HEK293 (cell line): ENCODE measurements around the gene ADAM19.

Source experiments
- CTCF ChIA-PET: fragments of 350-600 bp; formaldehyde crosslinking; extraction: SDS; loops from one replicate; lab custom pipeline; 2021; ENCODE audit warnings: antibody characterized with exemption; lab: Yijun Ruan, JAX
- POLR2A ChIA-PET: fragments of 300-600 bp; formaldehyde crosslinking; extraction: SDS; loops from one replicate; lab custom pipeline; 2020; ENCODE audit warnings: antibody characterized with exemption, inconsistent platforms; lab: Yijun Ruan, JAX
- H3K27ac ChIP-seq: fragments of 200-500 bp; sonication (Bioruptor generic); 2 replicates; pipeline ENCODE4 v1.5.1; 2014; ENCODE audit warnings: low read depth, low read length, control low read depth, inconsistent platforms; ENCODE audit errors: extremely low read depth
- H3K36me3 ChIP-seq, 2 experiments: fragments of 200-500 bp in 1 of 2; sonication (Bioruptor generic) in 1 of 2; 1 replicate in 1 of 2; 2 replicates in 1 of 2; pipeline ENCODE4 v1.5.1; 2014 to 2017; ENCODE audit warnings: inconsistent platforms in 2 of 2, low read length in 2 of 2; ENCODE audit not compliant: control insufficient read depth in 2 of 2, insufficient read depth in 1 of 2
- H3K4me1 ChIP-seq: fragments of 200-500 bp; sonication (Bioruptor generic); 2 replicates; pipeline ENCODE4 v1.5.1; 2014; ENCODE audit warnings: mild to moderate bottlenecking, low read length, inconsistent platforms; ENCODE audit not compliant: control insufficient read depth, insufficient read depth
- H3K4me3 ChIP-seq: 2 replicates; pipeline ENCODE4 v1.5.1; 2011; ENCODE audit warnings: low read depth, mild to moderate bottlenecking, control low read depth, low read length, moderate library complexity
- H3K9me3 ChIP-seq: fragments of 200-500 bp; sonication (Bioruptor generic); 2 replicates; pipeline ENCODE4 v1.5.1; 2014; ENCODE audit warnings: low read depth, low read length, inconsistent platforms; ENCODE audit not compliant: control insufficient read depth, insufficient read depth
- EGR2 ChIP-seq: fragments of 450-650 bp; formaldehyde crosslinking; IDR thresholded peaks from 2 replicates; pipeline ENCODE4 v1.5.1; 2016; ENCODE audit warnings: low read depth, missing biosample characterization, missing genetic modification characterization
- FEZF1 ChIP-seq: fragments of 450-650 bp; formaldehyde crosslinking; IDR thresholded peaks from 2 replicates; pipeline ENCODE4 v1.5.1; 2016; ENCODE audit warnings: missing biosample characterization, missing genetic modification characterization
- HOXD13 ChIP-seq: sonication (generic); formaldehyde crosslinking; IDR thresholded peaks from 2 replicates; pipeline ENCODE4 v1.8.0; 2022; ENCODE audit warnings: missing genetic modification reagents, borderline replicate concordance
- INSM2 ChIP-seq: fragments of 450-650 bp; formaldehyde crosslinking; IDR thresholded peaks from 2 replicates; pipeline ENCODE4 v1.5.1; 2016; ENCODE audit warnings: missing biosample characterization, missing genetic modification characterization
- KLF7 ChIP-seq: fragments of 450-650 bp; formaldehyde crosslinking; IDR thresholded peaks from 2 replicates; pipeline ENCODE4 v1.5.1; 2016; ENCODE audit warnings: missing biosample characterization, missing genetic modification characterization, borderline replicate concordance
- MYNN ChIP-seq: fragments of 450-650 bp; formaldehyde crosslinking; IDR thresholded peaks from 2 replicates; pipeline ENCODE4 v1.5.1; 2016; ENCODE audit warnings: missing biosample characterization, missing genetic modification characterization, borderline replicate concordance
- ZBTB17 ChIP-seq: fragments of 450-650 bp; formaldehyde crosslinking; IDR thresholded peaks from 2 replicates; pipeline ENCODE4 v1.5.1; 2016; ENCODE audit warnings: missing biosample characterization, missing genetic modification characterization
- ZBTB48 ChIP-seq: fragments of 450-650 bp; formaldehyde crosslinking; IDR thresholded peaks from 2 replicates; pipeline ENCODE4 v1.5.1; 2016; ENCODE audit warnings: missing biosample characterization, missing genetic modification characterization
- ZIC2 ChIP-seq: fragments of 450-650 bp; formaldehyde crosslinking; IDR thresholded peaks from 2 replicates; pipeline ENCODE4 v1.5.1; 2016; ENCODE audit warnings: missing biosample characterization, missing genetic modification characterization
- ZNF175 ChIP-seq: fragments of 450-650 bp; formaldehyde crosslinking; IDR thresholded peaks from 2 replicates; pipeline ENCODE4 v1.5.1; 2016; ENCODE audit warnings: missing biosample characterization, missing genetic modification characterization
- ZNF2 ChIP-seq: fragments of 450-650 bp; formaldehyde crosslinking; IDR thresholded peaks from 2 replicates; pipeline ENCODE4 v1.5.1; 2016; ENCODE audit warnings: missing biosample characterization, missing genetic modification characterization
- ZNF211 ChIP-seq: fragments of 450-650 bp; formaldehyde crosslinking; IDR thresholded peaks from 2 replicates; pipeline ENCODE4 v1.5.1; 2016; ENCODE audit warnings: low read depth, missing biosample characterization, missing genetic modification characterization
- ZNF239 ChIP-seq: fragments of 450-650 bp; formaldehyde crosslinking; IDR thresholded peaks from 2 replicates; pipeline ENCODE4 v1.5.1; 2016; ENCODE audit warnings: missing biosample characterization, missing genetic modification characterization
- ZNF26 ChIP-seq: fragments of 450-650 bp; formaldehyde crosslinking; IDR thresholded peaks from 2 replicates; pipeline ENCODE4 v1.5.1; 2016; ENCODE audit warnings: missing biosample characterization, missing genetic modification characterization
- ZNF324 ChIP-seq: fragments of 450-650 bp; formaldehyde crosslinking; IDR thresholded peaks from 2 replicates; pipeline ENCODE4 v1.5.1; 2016; ENCODE audit warnings: missing biosample characterization, missing genetic modification characterization
- ZNF391 ChIP-seq: fragments of 450-650 bp; formaldehyde crosslinking; IDR thresholded peaks from 2 replicates; pipeline ENCODE4 v1.5.1; 2016; ENCODE audit warnings: low read depth, missing biosample characterization, missing genetic modification characterization, borderline replicate concordance
- ZNF488 ChIP-seq: fragments of 450-650 bp; formaldehyde crosslinking; IDR thresholded peaks from 2 replicates; pipeline ENCODE4 v1.5.1; 2016; ENCODE audit warnings: missing biosample characterization, missing genetic modification characterization
- ZNF792 ChIP-seq: fragments of 450-650 bp; formaldehyde crosslinking; IDR thresholded peaks from 2 replicates; pipeline ENCODE4 v1.5.1; 2016; ENCODE audit warnings: missing biosample characterization, missing genetic modification characterization
- ZNF830 ChIP-seq: fragments of 450-650 bp; IDR thresholded peaks from 2 replicates; pipeline ENCODE4 v1.5.0; 2018; ENCODE audit warnings: missing biosample characterization, missing genetic modification characterization, low read depth, mild to moderate bottlenecking, moderate library complexity
- ZSCAN18 ChIP-seq: fragments of 450-650 bp; formaldehyde crosslinking; IDR thresholded peaks from 2 replicates; pipeline ENCODE4 v1.5.1; 2016; ENCODE audit warnings: missing biosample characterization, missing genetic modification characterization
- TF ChIP-seq, protein P1 (sequence below): fragments of 450-650 bp; formaldehyde crosslinking; IDR thresholded peaks from 2 replicates; pipeline ENCODE4 v1.5.1; 2016; ENCODE audit warnings: missing biosample characterization, missing genetic modification characterization
- TF ChIP-seq, protein P2 (sequence below): fragments of 450-650 bp; formaldehyde crosslinking; IDR thresholded peaks from 2 replicates; pipeline ENCODE4 v1.5.1; 2016; ENCODE audit warnings: missing biosample characterization, missing genetic modification characterization
- TF ChIP-seq, protein P3 (sequence below): fragments of 450-650 bp; formaldehyde crosslinking; IDR thresholded peaks from 2 replicates; pipeline ENCODE4 v1.5.1; 2017; ENCODE audit warnings: missing biosample characterization, missing genetic modification characterization
- TF ChIP-seq, protein P4 (sequence below): fragments of 450-650 bp; formaldehyde crosslinking; IDR thresholded peaks from 2 replicates; pipeline ENCODE4 v1.5.1; 2017; ENCODE audit warnings: missing biosample characterization, missing genetic modification characterization

Gene ADAM19

GRCh38 chr5:157575381-157576020 lies at the start of gene ADAM19 (continued):
- TF ChIP-seq, protein P1, sequence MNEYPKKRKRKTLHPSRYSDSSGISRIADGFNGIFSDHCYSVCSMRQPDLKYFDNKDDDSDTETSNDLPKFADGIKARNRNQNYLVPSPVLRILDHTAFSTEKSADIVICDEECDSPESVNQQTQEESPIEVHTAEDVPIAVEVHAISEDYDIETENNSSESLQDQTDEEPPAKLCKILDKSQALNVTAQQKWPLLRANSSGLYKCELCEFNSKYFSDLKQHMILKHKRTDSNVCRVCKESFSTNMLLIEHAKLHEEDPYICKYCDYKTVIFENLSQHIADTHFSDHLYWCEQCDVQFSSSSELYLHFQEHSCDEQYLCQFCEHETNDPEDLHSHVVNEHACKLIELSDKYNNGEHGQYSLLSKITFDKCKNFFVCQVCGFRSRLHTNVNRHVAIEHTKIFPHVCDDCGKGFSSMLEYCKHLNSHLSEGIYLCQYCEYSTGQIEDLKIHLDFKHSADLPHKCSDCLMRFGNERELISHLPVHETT = no peak
- TF ChIP-seq ZBTB17 (tag by site-specific recombination) (no peak), EGR2 (tag by site-specific recombination) (no peak), MYNN (tag by site-specific recombination) (no peak), ZNF391 (tag by site-specific recombination) (no peak), ZNF792 (tag by site-specific recombination) (no peak), KLF7 (tag by site-specific recombination) (no peak), ZNF324 (no peak), ZNF488 (no peak), FEZF1 (tag by site-specific recombination) (no peak), ZNF175 (tag by site-specific recombination) (no peak), ZBTB48 (tag by site-specific recombination) (peak; percentile 9), HOXD13 (CRISPR knock-in tag) (no peak), ZSCAN18 (no peak), ZNF2 (tag by site-specific recombination) (no peak), ZNF239 (tag by site-specific recombination) (no peak), ZIC2 (tag by site-specific recombination) (peak; percentile 31), ZNF211 (no peak)
- TF ChIP-seq, protein P2, sequence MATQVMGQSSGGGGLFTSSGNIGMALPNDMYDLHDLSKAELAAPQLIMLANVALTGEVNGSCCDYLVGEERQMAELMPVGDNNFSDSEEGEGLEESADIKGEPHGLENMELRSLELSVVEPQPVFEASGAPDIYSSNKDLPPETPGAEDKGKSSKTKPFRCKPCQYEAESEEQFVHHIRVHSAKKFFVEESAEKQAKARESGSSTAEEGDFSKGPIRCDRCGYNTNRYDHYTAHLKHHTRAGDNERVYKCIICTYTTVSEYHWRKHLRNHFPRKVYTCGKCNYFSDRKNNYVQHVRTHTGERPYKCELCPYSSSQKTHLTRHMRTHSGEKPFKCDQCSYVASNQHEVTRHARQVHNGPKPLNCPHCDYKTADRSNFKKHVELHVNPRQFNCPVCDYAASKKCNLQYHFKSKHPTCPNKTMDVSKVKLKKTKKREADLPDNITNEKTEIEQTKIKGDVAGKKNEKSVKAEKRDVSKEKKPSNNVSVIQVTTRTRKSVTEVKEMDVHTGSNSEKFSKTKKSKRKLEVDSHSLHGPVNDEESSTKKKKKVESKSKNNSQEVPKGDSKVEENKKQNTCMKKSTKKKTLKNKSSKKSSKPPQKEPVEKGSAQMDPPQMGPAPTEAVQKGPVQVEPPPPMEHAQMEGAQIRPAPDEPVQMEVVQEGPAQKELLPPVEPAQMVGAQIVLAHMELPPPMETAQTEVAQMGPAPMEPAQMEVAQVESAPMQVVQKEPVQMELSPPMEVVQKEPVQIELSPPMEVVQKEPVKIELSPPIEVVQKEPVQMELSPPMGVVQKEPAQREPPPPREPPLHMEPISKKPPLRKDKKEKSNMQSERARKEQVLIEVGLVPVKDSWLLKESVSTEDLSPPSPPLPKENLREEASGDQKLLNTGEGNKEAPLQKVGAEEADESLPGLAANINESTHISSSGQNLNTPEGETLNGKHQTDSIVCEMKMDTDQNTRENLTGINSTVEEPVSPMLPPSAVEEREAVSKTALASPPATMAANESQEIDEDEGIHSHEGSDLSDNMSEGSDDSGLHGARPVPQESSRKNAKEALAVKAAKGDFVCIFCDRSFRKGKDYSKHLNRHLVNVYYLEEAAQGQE (tag by site-specific recombination) = no peak

GRCh38 chr5:157624144-157624543 lies 48.6 kb upstream of the ADAM19 start:
- Histone ChIP-seq H3K27ac (no peak overlapping the region), H3K4me1 (no peaks in the 10 kb centered on the region), H3K4me3 (no peak overlapping the region), H3K9me3 (no peaks in the 10 kb centered on the region), H3K36me3 (no peaks in the 10 kb centered on the region)
- ChIA-PET CTCF (no interaction called here), POLR2A (no interaction called here)
- TF ChIP-seq, protein P3, sequence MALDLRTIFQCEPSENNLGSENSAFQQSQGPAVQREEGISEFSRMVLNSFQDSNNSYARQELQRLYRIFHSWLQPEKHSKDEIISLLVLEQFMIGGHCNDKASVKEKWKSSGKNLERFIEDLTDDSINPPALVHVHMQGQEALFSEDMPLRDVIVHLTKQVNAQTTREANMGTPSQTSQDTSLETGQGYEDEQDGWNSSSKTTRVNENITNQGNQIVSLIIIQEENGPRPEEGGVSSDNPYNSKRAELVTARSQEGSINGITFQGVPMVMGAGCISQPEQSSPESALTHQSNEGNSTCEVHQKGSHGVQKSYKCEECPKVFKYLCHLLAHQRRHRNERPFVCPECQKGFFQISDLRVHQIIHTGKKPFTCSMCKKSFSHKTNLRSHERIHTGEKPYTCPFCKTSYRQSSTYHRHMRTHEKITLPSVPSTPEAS (tag by site-specific recombination) = no peak
- no peak for TF ChIP-seq ZNF26 (tag by site-specific recombination)
- TF ChIP-seq, protein P4, sequence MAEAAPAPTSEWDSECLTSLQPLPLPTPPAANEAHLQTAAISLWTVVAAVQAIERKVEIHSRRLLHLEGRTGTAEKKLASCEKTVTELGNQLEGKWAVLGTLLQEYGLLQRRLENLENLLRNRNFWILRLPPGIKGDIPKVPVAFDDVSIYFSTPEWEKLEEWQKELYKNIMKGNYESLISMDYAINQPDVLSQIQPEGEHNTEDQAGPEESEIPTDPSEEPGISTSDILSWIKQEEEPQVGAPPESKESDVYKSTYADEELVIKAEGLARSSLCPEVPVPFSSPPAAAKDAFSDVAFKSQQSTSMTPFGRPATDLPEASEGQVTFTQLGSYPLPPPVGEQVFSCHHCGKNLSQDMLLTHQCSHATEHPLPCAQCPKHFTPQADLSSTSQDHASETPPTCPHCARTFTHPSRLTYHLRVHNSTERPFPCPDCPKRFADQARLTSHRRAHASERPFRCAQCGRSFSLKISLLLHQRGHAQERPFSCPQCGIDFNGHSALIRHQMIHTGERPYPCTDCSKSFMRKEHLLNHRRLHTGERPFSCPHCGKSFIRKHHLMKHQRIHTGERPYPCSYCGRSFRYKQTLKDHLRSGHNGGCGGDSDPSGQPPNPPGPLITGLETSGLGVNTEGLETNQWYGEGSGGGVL (tag by site-specific recombination) = no peak
- TF ChIP-seq ZNF830 (tag by site-specific recombination) = no peak
- TF ChIP-seq INSM2 (tag by site-specific recombination) = no peak
